PC-9 (cell line): ENCODE measurements around the gene NAALADL1. TPM values are rescaled to one million over a fixed set of nuclear protein-coding genes. Genes with fewer than 3 reads are reported as not detected.

ENCODE experiments used
- BruUV-seq: library from RNA; stranded (reverse); fragments of 400-500 nt; replicated peaks from 2 replicates; lab custom pipeline; 2021; lab: Mats Ljungman, UMichigan
- CTCF ChIA-PET: fragments of 300-600 bp; sonication (Branson Sonifier 250); formaldehyde crosslinking; loops from one replicate; lab custom pipeline; 2022; ENCODE audit warnings: antibody characterized with exemption; lab: Charles Lee
- POLR2A ChIA-PET: fragments of 300-600 bp; sonication (Branson Sonifier 250); formaldehyde crosslinking; loops from one replicate; lab custom pipeline; 2022; ENCODE audit warnings: antibody characterized with exemption; ENCODE audit not compliant: unreplicated experiment; lab: Charles Lee
- DNase-seq, 2 experiments: peaks; one replicate each; pipeline versions ENCODE4 v3.0.0 to v3.0.0-alpha.2; 2015 to 2022; ENCODE audit warnings: mixed read lengths in 1 of 2
- H2AFZ ChIP-seq: fragments of 200-600 bp; sonication (generic); 2 replicates; pipeline ENCODE4 v1.8.1; 2017; ENCODE audit warnings: antibody characterized with exemption
- H3F3A ChIP-seq: fragments of 200-600 bp; sonication (generic); 2 replicates; pipeline ENCODE4 v1.8.1; 2017; ENCODE audit warnings: antibody characterized with exemption, mild to moderate bottlenecking, low read depth; ENCODE audit not compliant: insufficient read depth
- H3K27ac ChIP-seq: fragments of 200-600 bp; sonication (generic); 2 replicates; pipeline ENCODE4 v1.6.1; 2016; ENCODE audit warnings: mixed run types
- H3K27me3 ChIP-seq: fragments of 200-600 bp; sonication (generic); 2 replicates; pipeline ENCODE4 v1.6.1; 2016; ENCODE audit warnings: low read depth, mixed run types; ENCODE audit not compliant: insufficient read depth
- H3K36me3 ChIP-seq: fragments of 200-600 bp; sonication (generic); 2 replicates; pipeline ENCODE4 v1.6.1; 2016; ENCODE audit warnings: low read depth, mixed run types
- H3K4me1 ChIP-seq: fragments of 200-600 bp; sonication (generic); replicated peaks from 2 replicates; pipeline ENCODE4 v1.6.1; 2016; ENCODE audit warnings: mixed run types; ENCODE audit not compliant: insufficient read depth
- H3K4me2 ChIP-seq: fragments of 200-600 bp; sonication (generic); 2 replicates; pipeline ENCODE4 v1.6.1; 2017; ENCODE audit warnings: mixed run types
- H3K4me3 ChIP-seq: fragments of 200-600 bp; sonication (generic); 2 replicates; pipeline ENCODE4 v1.6.1; 2016; ENCODE audit warnings: mixed run types
- H3K79me2 ChIP-seq: fragments of 200-600 bp; sonication (generic); 2 replicates; pipeline ENCODE4 v1.6.1; 2017; ENCODE audit warnings: low read depth, mixed run types
- H3K9me2 ChIP-seq: fragments of 200-600 bp; sonication (generic); 2 replicates; pipeline ENCODE4 v1.8.1; 2017; ENCODE audit warnings: mild to moderate bottlenecking; ENCODE audit not compliant: insufficient read depth
- H3K9me3 ChIP-seq: fragments of 200-600 bp; sonication (generic); 2 replicates; pipeline ENCODE4 v1.8.1; 2016; ENCODE audit warnings: low read depth; ENCODE audit not compliant: insufficient read depth
- H4K20me1 ChIP-seq: fragments of 200-600 bp; sonication (generic); 2 replicates; pipeline ENCODE4 v1.8.1; 2017; ENCODE audit not compliant: insufficient read depth
- CTCF ChIP-seq: fragments of 200-600 bp; sonication (generic); conservative IDR thresholded peaks from 2 replicates; pipeline ENCODE4 v1.6.1; 2017; ENCODE audit warnings: mixed run types, antibody characterized with exemption, mild to moderate bottlenecking, moderate library complexity
- EZH2 ChIP-seq: fragments of 200-600 bp; sonication (generic); IDR thresholded peaks from 2 replicates; pipeline ENCODE4 v1.8.0; 2017; ENCODE audit warnings: antibody characterized with exemption, low read depth
- intact Hi-C: fragments of 100-400 bp; cut with micrococcal nuclease; formaldehyde crosslinking; loops from one replicate; pipeline ENCODE4 v1.10.0; 2022; ENCODE audit not compliant: unreplicated experiment
- total RNA-seq: library from RNA; stranded (reverse); gene quantifications from 2 replicates; pipeline ENCODE4 v1.2.3, GENCODE V29; 2021

Gene NAALADL1
- total RNA-seq, 1 experiment from 2014 or later, result not detected

DNA sequence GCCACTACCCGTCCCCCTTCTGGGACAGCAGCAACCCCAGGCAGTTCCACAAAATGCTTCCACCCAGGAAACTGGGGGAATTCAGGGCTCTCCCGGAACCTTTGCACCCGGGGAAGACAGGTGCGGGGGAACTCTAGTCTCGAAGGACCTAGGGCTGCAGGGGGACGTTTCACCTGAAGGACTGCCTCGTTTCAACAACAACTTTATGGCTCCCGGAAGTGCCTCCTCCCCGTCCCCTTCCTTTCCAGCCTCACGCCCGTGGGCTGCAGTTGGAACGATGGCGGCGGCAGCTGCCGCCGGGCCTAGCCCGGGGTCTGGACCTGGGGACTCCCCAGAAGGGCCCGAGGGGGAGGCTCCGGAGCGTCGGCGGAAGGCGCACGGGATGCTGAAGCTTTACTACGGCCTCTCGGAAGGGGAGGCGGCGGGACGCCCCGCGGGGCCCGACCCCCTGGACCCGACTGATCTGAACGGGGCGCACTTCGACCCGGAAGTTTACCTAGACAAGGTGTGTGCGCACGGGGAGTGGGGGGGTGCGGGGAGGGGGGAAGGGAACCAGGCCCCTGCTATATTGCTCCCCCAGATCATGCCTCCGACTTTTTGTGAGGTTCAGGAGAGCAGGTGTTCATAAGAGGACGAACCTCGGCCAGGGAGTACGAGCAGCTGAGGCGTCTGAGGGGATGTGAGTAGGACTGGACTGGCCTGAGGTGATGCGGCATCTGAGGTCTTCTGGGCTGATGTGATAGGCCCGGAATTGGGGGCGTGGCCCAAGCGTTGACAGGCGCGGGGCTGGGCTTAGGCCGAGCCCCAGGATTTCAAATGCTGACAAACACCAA lies 37.8 kb upstream of the NAALADL1 start, which contains the start of gene VPS51:
VPS51 (plus strand) TSS at position 241 of the 833 bp plus-strand sequence; CDS start at position 278, 37 bp downstream.
- H4K20me1 ChIP-seq, result no peaks in the 10 kb centered on the region; the same call in 1 of the 2 replicates
- peaks cover 29% of the 10 kb centered on the region for H3K79me2 ChIP-seq
- DNase-seq, result peak; percentile 84 to 89
- H3K9me2 ChIP-seq, result no peaks in the 10 kb centered on the region
- TSS peak; percentile 93 for BruUV-seq
- CTCF ChIA-PET, result interaction anchor here (0.5 to 0.7 kb wide), 3 partner anchors 89 to 251 kb away, joined by 3 to 12 read pairs (median 5); no protein-coding TSS in a partner anchor
- TF ChIP-seq EZH2, result no peak
- no peak for TF ChIP-seq CTCF
- intact Hi-C loops, result loop anchor here (1.0 to 5.0 kb wide), 2 partner anchors 12 to 54 kb away; partner anchors contain the start of genes CDCA5, SAC3D1 and ZFPL1
- H3K27ac ChIP-seq, result peak within 1 kb of the TSS; percentile 63
- H3K4me3 ChIP-seq, result peak within 1 kb of the TSS; percentile 85
- H3K9me3 ChIP-seq, result no peaks in the 10 kb centered on the region
- H3K4me1 ChIP-seq, result peaks cover 20% of the 10 kb centered on the region
- peaks cover 11% of the 10 kb centered on the region; the same call in 1 of the 2 replicates for H3K36me3 ChIP-seq
- H2AFZ ChIP-seq, result peak within 1 kb of the TSS; percentile 87
- H3F3A ChIP-seq, result peaks cover 40% of the 10 kb centered on the region
- H3K4me2 ChIP-seq, result peak within 1 kb of the TSS; percentile 99
- POLR2A ChIA-PET, result interaction anchor here (0.6 to 0.7 kb wide), 4 partner anchors 11 to 795 kb away, joined by 3 to 20 read pairs (median 11); no protein-coding TSS in a partner anchor
- H3K27me3 ChIP-seq, result no peaks in the 10 kb centered on the region

- Histone ChIP-seq H2AFZ (peak overlapping the region; percentile 87), H4K20me1 (no peaks in the 10 kb centered on the region), H3K36me3 (peaks cover 11% of the 10 kb centered on the region; the same call in 1 of the 2 replicates), H3K9me2 (no peaks in the 10 kb centered on the region), H3K4me1 (peaks cover 14% of the 10 kb centered on the region), H3K27ac (no peak overlapping the region; the same call in 1 of the 2 replicates), H3K9me3 (no peaks in the 10 kb centered on the region), H3K4me3 (peak overlapping the region; percentile 85; the same call in 1 of the 2 replicates), H3K27me3 (no peaks in the 10 kb centered on the region), H3K4me2 (peak overlapping the region; percentile 99), H3F3A (peaks cover 32% of the 10 kb centered on the region), H3K79me2 (peaks cover 29% of the 10 kb centered on the region)
- DNase-seq, result no peak
- ChIA-PET POLR2A (no interaction called here), CTCF (interaction anchor here (1.1 kb wide), 1 partner anchor 18 kb away, joined by 3 read pairs; no protein-coding TSS in a partner anchor)
- no TSS peak for BruUV-seq
- TF ChIP-seq CTCF, result no peak
- no peak for TF ChIP-seq EZH2
- intact Hi-C loops, result loop anchor here (5.0 kb wide), 1 partner anchor 53 kb away; the partner anchor contains the start of gene SAC3D1
These were observed 37.1 kb upstream of the NAALADL1 start for GRCh38 chr11:65095427-65095826.

GRCh38 chr11:65090628-65091027 lies 32.3 kb upstream of the NAALADL1 start:
- no peak overlapping the region for H3K4me3 ChIP-seq
- peaks cover 7% of the 10 kb centered on the region; the same call in 1 of the 2 replicates for H3K36me3 ChIP-seq
- no peaks in the 10 kb centered on the region for H3K9me2 ChIP-seq
- no peak overlapping the region for H3K27ac ChIP-seq
- no peak for TF ChIP-seq CTCF
- no peak for TF ChIP-seq EZH2
- intact Hi-C loops, result no loop called here
- H3K4me2 ChIP-seq, result no peak overlapping the region
- BruUV-seq, result no TSS peak
- POLR2A ChIA-PET, result no interaction called here
- no peaks in the 10 kb centered on the region for H3K27me3 ChIP-seq
- CTCF ChIA-PET, result no interaction called here
- H3K9me3 ChIP-seq, result no peaks in the 10 kb centered on the region
- H3F3A ChIP-seq, result peaks cover 34% of the 10 kb centered on the region; the same call in 1 of the 2 replicates
- no peak for DNase-seq
- peaks cover 3% of the 10 kb centered on the region for H3K4me1 ChIP-seq
- H3K79me2 ChIP-seq, result peaks cover 6% of the 10 kb centered on the region; the same call in 1 of the 2 replicates
- no peaks in the 10 kb centered on the region for H4K20me1 ChIP-seq
- no peak overlapping the region for H2AFZ ChIP-seq
